KOPT-K1 (cell line): ENCODE measurements around the gene MEX3D.

Source experiments
- H3K27ac ChIP-seq: fragments of 200-600 bp; sonication (generic); 2 replicates; pipeline ENCODE4 v1.5.1; 2016; ENCODE audit warnings: antibody characterized with exemption, mild to moderate bottlenecking, low read depth, low read length; ENCODE audit not compliant: poor library complexity, severe bottlenecking
- H3K36me3 ChIP-seq: fragments of 200-600 bp; sonication (generic); 2 replicates; pipeline ENCODE4 v1.5.1; 2017; ENCODE audit warnings: antibody characterized with exemption, mild to moderate bottlenecking, low read length, moderate library complexity; ENCODE audit not compliant: insufficient read depth
- H3K9me3 ChIP-seq: fragments of 200-600 bp; sonication (generic); 2 replicates; pipeline ENCODE4 v1.5.1; 2017; ENCODE audit warnings: antibody characterized with exemption, low read length, mild to moderate bottlenecking; ENCODE audit not compliant: insufficient read depth, poor library complexity, severe bottlenecking

The MEX3D gene

DNA sequence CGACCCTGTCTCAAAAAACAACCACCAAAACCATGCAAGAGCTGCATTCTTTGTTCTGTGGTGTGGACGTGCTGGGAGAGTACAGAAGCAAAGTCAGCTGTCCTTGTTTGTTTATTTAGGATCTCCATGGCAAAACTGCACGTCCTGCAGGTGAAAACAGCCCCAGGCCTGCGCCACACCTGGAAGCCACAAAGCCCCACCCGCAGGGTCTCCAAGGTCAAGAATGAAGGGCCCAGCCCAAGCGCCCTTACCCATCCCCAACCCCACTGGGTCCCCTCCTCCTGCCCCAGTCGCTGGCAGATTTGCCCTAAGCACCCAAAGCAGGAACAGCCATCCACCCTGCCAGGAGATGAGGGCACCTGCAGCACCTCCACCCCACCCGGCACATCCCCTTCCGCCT is 14.1 kb upstream of the MEX3D start:
- Histone ChIP-seq H3K27ac (no peak overlapping the region), H3K36me3 (peaks cover 97% of the 10 kb centered on the region), H3K9me3 (no peaks in the 10 kb centered on the region)

DNA sequence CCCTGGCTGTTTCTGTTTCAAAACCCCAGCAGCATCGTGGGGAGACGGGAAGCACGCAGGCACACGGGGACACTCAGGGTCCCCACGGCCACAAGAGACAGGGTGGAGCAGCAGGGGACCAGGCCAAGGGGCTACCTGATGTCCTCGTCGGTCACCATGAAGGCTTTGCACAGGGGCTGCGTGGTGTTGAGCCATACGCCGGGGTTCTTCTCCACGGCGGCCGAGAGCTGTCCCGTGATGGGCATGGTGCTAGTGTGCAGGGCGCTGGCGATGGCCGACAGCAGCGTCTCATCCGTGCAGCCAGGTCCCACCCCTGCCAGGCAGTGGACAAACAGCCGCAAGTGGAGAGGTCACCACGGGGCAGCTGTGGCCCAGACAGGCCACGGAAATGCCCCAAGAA is 12.8 kb upstream of the MEX3D start:
- H3K27ac ChIP-seq: no peak overlapping the region
- peaks cover 100% of the 10 kb centered on the region for H3K36me3 ChIP-seq
- no peaks in the 10 kb centered on the region for H3K9me3 ChIP-seq

GRCh38 chr19:1580382-1580781 is 12.3 kb upstream of the MEX3D start:
- Histone ChIP-seq H3K36me3 (peaks cover 100% of the 10 kb centered on the region), H3K9me3 (no peaks in the 10 kb centered on the region)

GRCh38 chr19:1579222-1579621 is 11.1 kb upstream of the MEX3D start:
- peaks cover 94% of the 10 kb centered on the region for H3K36me3 ChIP-seq
- H3K9me3 ChIP-seq: no peaks in the 10 kb centered on the region
- no peak overlapping the region for H3K27ac ChIP-seq

More at GRCh38 chr19:1580382-1580781, 12.3 kb upstream of the MEX3D start:
- H3K27ac ChIP-seq: no peak overlapping the region

DNA sequence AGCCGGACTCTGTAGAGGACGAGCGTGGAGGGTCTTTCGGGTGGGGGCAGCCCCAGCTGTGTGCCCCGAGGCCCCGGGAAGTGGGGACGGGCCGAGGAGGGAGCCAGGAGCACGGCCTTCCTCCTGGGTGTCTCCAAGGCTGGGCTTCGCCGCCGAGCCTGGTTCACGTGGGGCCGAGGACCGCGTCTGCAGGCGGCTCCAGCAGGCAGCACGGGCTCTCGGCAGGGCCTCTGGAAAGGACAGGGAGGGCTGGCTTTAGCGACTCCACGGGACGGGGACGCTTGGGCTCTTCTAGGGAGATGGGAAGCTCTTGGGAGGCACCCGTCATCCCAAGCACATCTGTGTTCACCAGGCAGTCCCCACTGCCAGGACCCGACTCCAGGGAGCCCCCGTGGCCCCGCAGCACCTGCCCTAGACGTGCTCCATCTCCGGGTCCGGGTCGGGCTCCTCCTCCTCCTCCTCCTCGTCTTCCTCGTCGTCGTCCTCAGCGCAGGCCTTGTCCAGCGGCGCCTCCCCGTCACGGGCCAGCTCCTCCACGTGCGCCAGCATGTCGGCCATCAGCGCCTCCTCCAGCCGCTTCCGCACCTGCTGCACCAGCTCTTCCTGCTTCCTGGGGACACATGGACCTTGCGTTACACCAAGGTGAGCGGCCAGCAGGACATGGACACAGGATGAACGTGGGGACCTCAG is 9.9 kb upstream of the MEX3D start:
- H3K27ac ChIP-seq: no peak overlapping the region
- H3K36me3 ChIP-seq: peaks cover 84% of the 10 kb centered on the region
- H3K9me3 ChIP-seq: no peaks in the 10 kb centered on the region

GRCh38 chr19:1577090-1577928 is 9.2 kb upstream of the MEX3D start:
- Histone ChIP-seq H3K36me3 (peaks cover 76% of the 10 kb centered on the region), H3K27ac (no peak overlapping the region), H3K9me3 (no peaks in the 10 kb centered on the region)

- H3K36me3 ChIP-seq: peaks cover 68% of the 10 kb centered on the region
- H3K27ac ChIP-seq: no peak overlapping the region
- no peaks in the 10 kb centered on the region for H3K9me3 ChIP-seq
These were observed 8.3 kb upstream of the MEX3D start for GRCh38 chr19:1576242-1577089.

- H3K36me3 ChIP-seq: peaks cover 59% of the 10 kb centered on the region
- H3K9me3 ChIP-seq: no peaks in the 10 kb centered on the region
- no peak overlapping the region for H3K27ac ChIP-seq
These were observed 7.5 kb upstream of the MEX3D start for GRCh38 chr19:1575323-1576241.

- H3K9me3 ChIP-seq: no peaks in the 10 kb centered on the region
- H3K27ac ChIP-seq: no peak overlapping the region
- peaks cover 48% of the 10 kb centered on the region for H3K36me3 ChIP-seq
These were observed 6.4 kb upstream of the MEX3D start for GRCh38 chr19:1574354-1575136.

- no peak overlapping the region for H3K27ac ChIP-seq
These were observed 4.7 kb upstream of the MEX3D start for GRCh38 chr19:1572795-1573194.

DNA sequence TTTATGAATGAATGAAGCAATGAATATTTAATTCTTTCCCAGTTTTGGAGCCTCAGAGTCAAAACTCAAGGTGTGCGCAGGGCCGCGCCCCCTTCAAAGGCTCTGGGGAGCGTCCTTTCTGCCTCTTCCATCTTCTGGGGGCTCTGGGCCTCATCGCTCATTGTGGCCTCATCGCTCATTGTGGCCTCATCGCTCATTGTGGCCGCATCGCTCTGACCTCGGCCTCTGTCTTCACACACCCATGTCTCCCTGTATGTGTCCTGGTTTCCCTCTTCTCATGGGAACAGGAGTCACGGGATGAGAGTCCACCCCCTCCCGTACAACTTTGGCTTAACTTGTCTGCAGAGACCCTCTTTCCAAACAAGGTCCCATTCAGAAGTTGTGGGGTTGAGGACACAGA is 3.2 kb upstream of the MEX3D start:
- Histone ChIP-seq H3K27ac (no peak overlapping the region), H3K36me3 (peaks cover 16% of the 10 kb centered on the region), H3K9me3 (no peaks in the 10 kb centered on the region)

More at GRCh38 chr19:1572795-1573194, 4.7 kb upstream of the MEX3D start:
- no peaks in the 10 kb centered on the region for H3K9me3 ChIP-seq
- H3K36me3 ChIP-seq: peaks cover 31% of the 10 kb centered on the region

- H3K36me3 ChIP-seq: peaks cover 11% of the 10 kb centered on the region; the same call in 1 of the 2 replicates
- no peak overlapping the region for H3K27ac ChIP-seq
These were observed 2.7 kb upstream of the MEX3D start for GRCh38 chr19:1570836-1571235.

GRCh38 chr19:1569997-1570396 is 1.9 kb upstream of the MEX3D start:
- Histone ChIP-seq H3K27ac (no peak overlapping the region), H3K9me3 (no peaks in the 10 kb centered on the region), H3K36me3 (peaks cover 7% of the 10 kb centered on the region; the same call in 1 of the 2 replicates)

More at GRCh38 chr19:1570836-1571235, 2.7 kb upstream of the MEX3D start:
- H3K9me3 ChIP-seq: no peaks in the 10 kb centered on the region
